GM21786 (cell line): Measurements from ENCODE around the gene NFYC.

ENCODE experiments used
- ATAC-seq: cut with Tn5 transposase; IDR thresholded peaks from one replicate; pipeline ENCODE4 v1.9.1; 2021; ENCODE audit not compliant: unreplicated experiment

The NFYC gene

DNA sequence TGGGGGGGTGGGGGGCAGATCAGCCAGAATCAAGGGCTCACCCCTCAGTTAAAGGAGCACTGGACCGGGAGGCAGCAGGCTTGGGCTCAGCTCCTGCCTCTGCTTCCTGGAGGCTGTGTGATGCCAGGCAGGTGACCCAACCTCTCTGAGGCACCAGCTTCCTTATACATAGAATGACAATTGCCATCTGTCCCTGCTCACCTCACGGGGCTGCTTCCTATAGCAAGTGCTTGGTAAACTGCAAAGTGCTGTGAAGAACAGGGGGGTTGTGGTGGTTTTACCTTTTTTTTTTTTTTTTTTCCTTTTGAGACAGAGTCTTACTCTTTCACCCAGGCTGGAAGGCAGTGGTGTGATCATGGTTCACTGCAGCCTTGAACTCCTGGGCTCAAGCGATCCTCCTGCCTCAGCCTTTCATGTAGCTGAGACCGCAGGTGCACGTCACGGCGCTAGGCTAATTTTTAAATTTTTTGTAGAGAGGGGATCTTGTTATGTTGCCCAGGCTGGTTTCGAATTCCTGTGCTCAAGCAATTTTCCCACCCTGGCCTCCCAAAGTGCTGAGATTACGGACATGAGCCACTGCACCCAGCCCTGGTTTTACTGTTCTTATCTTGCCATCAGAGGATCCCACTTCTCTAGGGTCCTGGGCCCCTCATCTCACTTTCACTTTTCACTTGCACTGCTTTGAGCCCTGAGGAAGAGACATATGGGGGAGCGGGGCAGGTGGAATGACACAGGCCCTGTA is 103.6 kb downstream of the NFYC start:
- no peak for ATAC-seq

DNA sequence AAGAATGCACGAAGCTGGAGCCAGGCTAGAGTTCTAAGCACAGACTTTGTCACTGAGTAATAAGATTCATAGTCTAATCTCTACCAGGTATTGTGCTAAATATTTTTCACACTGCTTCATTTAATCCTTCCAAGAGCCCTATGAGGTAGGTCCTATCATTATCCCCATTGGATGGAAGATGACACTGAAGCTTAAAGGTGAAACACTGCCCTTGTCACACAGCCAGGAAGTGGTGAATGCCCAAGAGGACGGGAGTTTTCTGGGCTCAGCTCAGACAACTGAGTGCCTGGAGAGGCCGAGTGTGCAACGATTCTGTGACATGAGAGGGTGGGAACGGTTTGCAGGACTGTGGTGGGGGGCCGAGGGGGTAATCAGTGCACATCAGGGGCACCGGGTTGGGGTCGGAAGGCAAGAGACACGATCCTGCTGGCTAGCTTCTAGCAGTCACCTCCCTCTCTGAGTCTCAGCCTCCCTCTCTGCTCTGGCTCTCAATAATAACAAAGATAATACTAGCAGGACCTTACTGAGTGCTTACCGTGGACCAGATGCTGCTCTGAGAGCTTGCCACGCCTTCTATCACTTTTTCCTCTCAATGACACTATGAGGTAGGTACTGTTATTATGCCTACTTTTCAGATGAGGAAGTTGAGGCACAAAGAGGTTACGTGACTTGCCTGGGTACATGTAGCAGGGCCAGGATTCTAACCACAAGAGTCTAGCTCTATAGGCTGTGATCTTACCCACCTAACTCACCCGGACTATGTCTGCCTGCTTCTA is 104.5 kb downstream of the NFYC start:
- ATAC-seq = no peak

DNA sequence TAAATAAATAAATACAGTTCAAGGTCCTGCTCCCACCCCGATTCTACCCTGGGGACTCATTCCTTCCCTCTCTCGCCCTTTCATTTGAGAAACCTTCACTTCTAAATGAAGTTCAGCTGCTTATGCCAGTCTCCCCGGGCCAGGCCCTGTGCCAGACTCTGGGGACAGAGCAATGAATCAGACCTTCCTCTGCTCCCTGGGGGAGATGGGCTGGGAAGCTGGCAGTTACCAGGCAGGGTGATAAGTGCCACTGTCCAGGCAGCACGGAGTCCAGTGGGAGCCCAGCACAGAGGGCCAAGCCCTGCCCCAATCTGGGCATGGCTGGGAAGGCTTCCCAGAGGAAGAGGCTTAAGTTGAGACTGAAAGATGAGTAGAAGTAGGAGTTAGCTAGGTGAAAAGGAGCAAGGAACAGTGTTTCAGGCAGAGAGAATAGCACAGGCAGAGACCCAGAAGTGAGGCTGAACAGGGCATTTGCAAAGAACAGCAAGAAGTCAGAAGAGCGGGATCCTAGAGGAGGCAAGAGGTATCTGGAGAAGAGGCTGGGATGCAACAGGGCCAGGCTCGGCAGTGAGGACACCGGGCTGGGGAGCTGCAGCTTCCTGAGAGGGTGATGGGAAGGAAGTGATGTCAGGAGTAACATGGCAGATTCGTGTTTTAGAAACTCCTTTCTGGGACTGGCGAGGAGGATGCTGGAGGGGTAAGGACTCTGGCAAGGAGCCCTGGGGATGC is 105.6 kb downstream of the NFYC start:
- ATAC-seq = no peak

DNA sequence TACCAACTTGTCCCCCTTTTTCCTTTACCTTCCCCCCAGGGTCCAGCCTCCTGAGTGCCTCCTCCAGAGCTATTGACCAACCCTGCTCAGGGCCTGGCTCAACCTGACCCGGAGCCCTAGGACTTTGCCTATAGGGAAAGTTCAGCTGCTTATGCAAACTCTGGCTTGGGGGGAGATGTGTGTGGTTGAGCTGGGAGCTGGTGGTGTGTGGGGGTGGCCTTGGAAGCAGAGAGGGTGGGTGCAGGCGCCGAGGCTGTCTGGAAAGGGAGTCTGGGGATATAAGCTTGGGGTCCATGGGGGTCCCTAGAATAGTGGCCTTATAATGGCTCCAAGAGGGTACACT is 106.1 kb downstream of the NFYC start:
- ATAC-seq = no peak

DNA sequence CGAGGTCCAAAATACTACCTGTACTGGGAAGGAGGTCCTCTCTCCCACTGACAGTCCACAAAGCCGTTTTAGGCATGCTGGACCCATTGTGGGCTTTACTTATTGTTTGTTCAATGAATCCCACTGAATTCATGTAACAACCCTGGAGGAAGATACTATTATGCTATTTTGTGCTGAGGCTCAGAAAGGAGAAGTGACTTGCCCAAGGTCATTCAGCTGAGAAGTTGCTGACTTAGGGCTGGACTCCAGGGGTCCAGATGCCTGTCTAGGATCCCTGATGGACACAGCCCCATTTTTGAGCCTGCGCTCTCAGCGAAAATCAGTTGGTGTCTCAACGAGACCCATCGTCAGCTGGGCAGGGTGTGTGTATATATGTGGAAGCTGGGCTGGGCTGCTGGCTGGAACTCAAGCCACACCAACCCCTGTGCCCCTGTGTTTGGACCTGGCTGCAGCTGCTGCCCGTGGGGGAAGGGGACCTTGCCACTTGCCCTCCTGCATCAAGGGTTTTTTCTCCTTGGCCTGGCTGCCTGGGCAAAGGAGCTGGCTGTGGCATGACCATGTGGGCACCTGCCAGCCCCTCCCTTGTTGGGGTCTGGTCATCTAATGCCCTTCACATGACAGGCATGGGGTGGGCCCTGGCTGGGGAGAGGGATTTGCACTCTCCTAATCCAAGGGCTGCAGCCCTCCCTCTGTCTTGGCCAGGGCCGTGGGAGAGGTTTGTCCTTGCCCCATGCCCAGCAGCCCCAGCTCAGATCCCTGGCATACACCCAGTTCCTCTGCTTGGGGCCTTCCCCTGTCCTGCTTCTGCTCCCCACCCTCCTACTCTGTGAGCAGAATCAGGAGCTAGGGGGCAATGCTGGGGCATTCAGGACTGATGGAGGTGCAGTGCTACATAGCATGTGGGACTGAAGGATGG is 107.1 kb downstream of the NFYC start:
- ATAC-seq = no peak

DNA sequence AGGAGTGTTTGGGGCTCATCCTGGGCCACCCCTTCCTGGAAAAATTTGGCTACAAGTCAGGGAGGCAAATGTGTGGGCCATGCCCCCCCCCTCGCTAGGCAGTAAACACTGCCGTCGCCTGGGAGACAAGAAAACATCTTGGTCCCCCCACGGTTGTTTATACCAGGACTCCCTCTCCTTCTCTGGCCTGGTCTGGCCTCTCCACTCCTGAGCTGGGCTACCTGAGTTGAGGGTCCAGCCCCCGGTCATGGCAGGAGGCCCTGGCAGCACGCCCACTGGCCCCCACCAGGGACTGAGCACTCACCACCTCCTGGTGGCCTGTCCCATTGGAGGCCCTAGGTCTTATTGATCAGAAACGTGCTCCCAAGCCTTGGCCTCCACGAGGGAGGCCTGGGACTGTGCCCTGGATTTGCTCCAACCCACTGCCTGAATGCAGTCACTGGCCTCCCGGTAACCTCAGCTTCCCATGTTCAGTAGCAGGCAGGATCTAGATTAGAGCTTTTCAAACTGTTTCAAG is 107.9 kb downstream of the NFYC start:
- ATAC-seq = no peak

DNA sequence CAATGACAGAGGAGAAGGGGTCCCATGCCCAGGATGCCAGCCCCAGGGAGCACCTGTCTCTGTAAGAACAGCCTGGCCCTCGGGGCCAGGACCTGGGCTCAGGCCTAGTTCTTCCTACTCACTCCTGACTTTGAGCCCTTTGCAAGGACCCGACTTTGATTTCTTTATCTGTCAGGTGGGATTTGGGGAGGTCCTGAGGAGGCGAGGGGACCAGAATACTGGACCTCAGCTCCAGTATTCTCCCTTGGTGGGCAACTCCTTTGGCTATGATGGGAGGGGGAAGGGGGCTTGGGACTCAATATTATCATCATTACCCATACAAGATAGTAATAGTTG is 110.2 kb downstream of the NFYC start:
- ATAC-seq = no peak

DNA sequence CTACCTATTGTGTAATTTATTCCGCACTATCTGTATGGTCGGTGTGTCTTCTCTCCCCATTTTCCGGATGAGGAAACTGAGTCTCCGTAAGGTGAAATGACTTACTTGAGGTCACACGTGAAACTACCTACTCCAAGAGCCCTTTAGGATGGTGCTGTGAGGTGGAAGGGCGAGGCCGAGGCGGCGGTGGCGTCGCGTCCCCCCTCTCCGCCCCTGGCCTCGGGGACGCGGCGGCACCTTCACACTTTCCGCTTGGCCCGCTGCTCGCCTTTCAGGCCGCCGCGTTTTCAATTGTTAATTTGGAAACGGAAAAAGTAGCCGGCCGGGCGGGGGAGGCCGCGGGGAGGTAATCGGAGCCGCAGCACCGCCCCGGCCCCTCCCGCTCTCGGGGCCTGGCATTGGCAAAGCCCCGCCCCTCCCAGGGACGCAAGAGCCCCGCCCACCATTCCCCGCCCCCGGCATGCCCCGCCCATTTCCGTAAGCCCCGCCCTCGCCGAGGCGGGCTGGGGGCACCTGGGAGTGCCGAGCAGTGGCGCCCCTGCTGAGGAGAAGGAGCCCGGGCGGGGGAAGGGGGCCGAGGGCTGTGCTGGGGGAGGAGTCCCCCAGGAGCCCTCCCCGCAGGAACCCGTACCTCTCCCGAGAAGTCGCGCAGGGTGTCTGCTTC is 110.7 kb downstream of the NFYC start:
- peak; percentile 57 for ATAC-seq

DNA sequence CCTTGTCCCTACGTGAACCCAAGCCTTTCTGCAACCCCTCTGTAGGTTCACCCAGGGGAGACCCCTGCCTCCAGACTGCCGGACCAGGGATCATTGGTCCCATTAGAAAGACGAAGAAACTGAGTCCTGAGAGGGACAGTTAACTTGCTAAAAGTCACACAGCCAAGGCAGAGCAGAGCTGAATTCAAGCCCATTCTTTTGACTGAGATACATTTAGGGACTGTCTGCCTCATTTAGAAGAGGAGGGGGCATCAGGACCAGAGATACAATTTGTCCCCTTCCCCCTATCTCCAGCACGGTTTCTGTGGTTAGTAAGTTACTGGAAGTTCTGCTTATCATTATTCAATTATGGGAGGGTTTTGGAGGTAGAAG is 111.2 kb downstream of the NFYC start:
- no peak for ATAC-seq

DNA sequence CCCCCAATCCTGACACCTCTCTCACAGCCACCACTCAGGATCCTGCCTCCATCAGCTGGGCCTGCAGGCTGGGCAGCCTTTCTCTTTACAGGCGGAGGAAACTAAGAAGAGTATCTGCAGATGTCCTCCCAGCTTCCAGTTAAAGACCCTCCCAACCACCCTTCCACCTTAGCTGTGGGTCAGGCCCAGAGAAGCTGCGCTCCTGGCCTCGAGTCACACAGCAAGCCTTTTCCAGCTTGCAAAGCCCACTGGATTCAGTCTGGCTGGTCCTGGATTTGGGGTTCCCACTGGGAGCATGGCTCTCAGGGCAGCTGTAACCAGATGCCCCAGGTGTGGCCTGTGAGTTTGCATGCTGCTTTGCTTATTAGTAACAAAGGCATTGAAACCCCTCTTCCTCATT is 111.9 kb downstream of the NFYC start:
- ATAC-seq = no peak

DNA sequence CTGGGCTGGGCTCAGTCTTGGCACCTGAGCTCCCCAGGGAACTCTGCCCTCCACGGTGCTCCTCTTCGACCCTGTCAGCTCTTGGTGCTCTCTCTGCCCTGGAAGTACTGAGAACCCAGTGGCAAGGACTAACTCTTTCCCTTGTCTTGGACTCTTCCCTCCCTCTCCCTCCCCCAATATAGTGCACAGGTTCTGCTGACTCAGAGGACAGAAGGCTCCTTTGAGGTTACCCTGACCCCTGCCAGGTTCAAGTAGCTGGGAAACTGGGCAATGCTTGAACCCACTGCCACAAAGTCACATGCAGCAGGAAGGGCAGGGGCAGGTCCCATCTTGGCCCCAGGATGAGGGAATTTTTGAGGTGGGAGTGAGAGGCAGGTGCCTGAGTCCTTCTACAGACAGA is 112.4 kb downstream of the NFYC start:
- no peak for ATAC-seq

DNA sequence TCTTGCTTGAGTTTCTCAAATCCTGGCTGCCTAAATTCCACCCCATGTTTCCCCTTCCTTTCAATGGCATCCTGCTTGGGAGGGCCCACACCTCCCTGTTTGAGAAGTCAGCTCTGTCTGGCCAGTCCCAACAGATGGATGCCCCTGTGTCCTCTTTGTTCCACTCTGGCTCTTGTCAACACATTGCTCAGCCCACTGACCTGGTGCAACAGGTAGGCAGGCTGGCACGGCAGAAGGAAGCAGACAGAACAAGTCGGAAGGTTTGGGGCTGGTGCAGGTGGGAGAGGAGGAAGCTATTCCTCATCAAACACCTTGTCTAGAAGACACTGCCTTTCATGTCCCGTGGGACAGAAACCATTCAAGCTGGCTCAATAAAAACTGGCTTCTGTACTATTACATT is 114.7 kb downstream of the NFYC start:
- no peak for ATAC-seq

DNA sequence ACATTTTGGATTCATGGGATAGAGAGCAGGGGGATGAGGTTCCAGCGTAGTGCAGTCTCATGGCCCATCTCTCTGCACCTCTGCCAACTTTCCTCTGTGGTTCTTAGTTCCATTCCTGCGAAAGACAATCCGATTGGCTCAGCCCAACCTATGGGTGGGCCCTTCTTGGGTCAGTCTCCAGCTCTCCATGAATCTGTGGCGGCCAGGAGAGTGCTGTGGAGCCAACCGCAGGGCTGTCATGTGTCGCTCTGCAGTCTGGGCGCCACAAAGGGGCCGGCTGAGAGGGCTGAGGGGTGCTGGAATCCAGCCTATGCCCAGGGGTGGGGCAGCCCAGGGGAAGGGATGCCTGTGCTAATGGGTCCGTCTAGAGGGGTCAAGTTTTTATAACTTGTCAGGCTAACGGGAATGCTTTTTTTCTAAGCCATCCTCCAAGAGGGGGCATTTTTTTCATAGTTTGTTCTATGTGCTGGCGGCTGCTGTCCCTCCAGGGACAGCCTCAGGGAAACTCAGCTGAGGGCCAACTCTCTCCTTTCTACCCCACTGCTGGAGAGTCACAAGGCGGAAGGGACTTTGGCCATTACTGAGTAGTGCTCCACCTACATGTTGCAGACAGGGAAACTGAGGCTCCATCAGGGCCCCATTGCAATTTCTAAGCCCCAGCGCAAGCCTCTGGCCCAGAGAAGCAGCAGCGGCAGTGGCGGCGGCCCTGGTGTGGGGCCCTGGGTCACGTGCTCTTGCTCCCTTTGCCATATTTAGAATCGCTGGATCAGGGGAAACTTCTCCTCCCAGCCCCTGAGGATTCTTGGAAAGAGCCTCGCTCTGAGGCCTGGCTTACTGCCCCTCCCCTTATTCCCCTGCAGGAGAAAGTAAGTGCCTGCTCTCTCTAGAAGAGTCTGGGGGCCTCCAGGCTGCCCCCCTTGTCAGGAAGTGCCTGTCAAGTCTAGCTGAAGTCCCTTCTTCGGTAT is 115.5 kb downstream of the NFYC start:
- no peak for ATAC-seq

DNA sequence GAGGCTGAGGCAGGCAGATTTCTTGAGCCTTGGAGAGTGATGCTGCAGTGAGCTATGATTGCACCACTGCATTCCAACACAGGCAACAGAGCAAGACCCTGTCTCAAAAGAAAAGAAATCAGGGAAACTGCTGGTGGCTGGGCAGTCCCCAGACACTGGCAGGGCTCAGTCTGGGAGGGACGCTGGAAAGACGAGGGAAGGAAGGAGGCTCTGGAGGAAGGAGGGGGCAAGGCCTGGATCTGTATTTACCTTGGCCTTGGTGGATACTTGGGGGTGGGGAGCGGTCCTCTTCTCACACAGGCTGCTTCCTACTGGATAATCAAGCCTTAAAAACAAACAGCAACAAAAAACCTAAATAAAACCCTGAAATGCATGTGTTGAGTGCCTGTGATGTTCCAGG is 116.5 kb downstream of the NFYC start:
- ATAC-seq = no peak

DNA sequence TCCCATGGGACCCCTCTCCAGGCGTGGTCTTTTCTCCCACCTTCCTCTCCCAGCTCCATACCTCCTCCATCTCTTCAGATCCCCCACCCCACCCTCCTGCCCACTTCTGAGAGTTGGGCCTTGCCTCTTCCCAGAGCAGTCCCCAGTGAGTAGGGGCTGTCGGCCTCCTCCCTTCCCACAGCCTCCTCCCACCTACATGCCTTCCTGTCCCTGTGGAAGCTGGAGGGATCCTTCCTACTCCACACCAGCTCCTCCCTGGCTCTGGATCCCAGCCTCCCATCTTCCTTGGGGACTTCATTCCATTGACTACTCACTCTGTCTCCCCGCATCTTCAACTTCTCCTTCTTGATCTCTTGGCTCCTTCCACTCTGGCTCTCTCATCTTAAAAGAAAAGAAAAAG is 116.9 kb downstream of the NFYC start:
- ATAC-seq = no peak

DNA sequence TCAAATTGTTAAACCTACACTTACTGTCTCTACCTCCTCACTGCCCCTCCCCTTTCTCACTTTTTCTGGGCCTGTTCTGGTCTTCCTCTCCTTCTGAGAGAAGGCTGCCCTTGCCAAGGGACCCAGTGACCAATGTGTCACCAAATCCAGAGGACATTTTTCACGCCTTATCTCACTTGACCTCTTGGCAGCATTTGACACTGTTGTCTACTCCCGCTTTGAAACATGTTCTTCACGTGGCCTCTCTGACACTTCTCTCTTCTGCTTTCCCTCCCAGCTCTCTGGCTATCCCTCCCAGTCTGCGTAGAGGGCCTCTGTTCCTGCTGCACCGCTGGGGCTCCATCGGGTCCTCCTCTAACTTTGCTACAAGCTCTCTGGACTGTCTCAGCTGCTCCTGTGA is 117.4 kb downstream of the NFYC start:
- no peak for ATAC-seq

DNA sequence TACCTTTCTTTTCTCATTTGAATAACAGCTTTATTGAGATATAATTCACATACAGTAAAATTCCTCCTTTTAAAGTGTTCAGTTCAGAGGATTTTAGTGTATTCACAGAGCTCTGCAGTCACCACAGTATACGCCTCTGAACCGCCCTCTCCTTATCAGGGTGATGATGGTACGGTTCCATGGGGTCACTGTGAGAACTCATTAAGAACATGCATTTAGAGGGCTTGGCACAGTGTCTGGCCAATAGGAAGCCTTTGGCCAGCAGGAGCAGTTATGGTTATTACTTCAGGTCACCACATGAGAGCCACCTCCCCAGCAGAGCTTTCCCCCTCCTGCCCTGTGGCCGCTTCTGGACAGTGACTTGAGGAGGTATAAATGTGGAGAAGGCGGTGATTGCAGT is 119.4 kb downstream of the NFYC start:
- no peak for ATAC-seq

DNA sequence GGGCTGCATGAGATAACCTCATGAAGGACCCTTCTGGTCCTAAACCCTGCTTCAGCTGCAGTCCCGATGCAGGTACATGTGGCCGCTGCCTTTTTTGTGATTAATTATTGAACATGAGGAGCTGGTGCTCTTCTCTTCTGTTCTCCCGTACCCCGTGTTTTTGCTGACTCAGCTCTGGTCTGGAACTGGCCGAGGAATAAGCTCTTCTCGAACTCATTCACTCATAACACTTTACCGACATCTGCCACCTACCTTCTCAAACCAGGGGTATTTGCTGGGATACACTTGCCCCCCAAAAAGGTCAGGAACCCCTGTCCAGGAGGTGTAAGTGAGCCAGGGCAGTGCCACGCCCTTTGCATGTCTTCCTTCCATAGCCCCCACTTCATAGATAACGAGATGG is 123.9 kb downstream of the NFYC start:
- ATAC-seq = no peak

DNA sequence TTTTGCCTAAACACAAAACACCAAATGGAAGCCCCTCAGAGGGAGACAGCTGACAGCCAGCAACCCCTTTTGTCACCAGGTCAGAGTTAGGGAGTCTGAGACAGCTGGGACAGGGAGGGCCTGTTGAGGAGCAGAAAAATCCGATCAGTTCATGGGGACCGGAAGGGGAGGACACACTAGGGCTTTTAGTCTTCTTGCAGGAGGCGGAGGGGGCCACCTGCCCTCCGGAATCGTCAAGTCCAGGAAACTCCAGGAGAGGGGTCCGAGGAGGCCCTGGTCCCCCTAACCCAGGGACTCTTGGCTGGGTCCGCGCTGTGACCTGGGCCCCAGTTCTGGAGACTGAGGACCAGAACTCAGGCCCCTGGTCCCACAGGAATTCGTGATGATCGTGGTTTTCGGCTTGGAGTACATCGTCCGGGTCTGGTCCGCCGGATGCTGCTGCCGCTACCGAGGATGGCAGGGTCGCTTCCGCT is 126.3 kb downstream of the NFYC start:
- ATAC-seq = no peak
